ENCODE results near the gene SLC16A12. TPM values are rescaled to one million over a fixed set of nuclear protein-coding genes. Genes with fewer than 3 reads are reported as not detected.
A peak's percentile ranks its signal among the peaks of the same experiment; 100 is the strongest.

SLC16A12 gene
- total RNA-seq, 1 donor from 2014 or later = not detected

- FAIRE-seq (peak; percentile 7), DNase-seq (ENCODE audit: low read depth) (no peak)
- no peaks in the 10 kb centered on the region for H3K36me3 ChIP-seq (ENCODE audit: control insufficient read depth, insufficient read depth, low read length)
- no peak overlapping the region for H3K4me3 ChIP-seq (ENCODE audit: low read depth, low read length)
- H3K27me3 ChIP-seq (ENCODE audit: control insufficient read depth, insufficient read depth, low read length) = no peaks in the 10 kb centered on the region
- TF ChIP-seq, protein P1, sequence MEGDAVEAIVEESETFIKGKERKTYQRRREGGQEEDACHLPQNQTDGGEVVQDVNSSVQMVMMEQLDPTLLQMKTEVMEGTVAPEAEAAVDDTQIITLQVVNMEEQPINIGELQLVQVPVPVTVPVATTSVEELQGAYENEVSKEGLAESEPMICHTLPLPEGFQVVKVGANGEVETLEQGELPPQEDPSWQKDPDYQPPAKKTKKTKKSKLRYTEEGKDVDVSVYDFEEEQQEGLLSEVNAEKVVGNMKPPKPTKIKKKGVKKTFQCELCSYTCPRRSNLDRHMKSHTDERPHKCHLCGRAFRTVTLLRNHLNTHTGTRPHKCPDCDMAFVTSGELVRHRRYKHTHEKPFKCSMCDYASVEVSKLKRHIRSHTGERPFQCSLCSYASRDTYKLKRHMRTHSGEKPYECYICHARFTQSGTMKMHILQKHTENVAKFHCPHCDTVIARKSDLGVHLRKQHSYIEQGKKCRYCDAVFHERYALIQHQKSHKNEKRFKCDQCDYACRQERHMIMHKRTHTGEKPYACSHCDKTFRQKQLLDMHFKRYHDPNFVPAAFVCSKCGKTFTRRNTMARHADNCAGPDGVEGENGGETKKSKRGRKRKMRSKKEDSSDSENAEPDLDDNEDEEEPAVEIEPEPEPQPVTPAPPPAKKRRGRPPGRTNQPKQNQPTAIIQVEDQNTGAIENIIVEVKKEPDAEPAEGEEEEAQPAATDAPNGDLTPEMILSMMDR (IDR thresholded peaks at IDR 0.05; ENCODE audit: insufficient read depth, low read length, severe bottlenecking) = no peak
These were observed 131.0 kb downstream of the SLC16A12 start for GRCh38 chr10:89404104-89405047.

DNA sequence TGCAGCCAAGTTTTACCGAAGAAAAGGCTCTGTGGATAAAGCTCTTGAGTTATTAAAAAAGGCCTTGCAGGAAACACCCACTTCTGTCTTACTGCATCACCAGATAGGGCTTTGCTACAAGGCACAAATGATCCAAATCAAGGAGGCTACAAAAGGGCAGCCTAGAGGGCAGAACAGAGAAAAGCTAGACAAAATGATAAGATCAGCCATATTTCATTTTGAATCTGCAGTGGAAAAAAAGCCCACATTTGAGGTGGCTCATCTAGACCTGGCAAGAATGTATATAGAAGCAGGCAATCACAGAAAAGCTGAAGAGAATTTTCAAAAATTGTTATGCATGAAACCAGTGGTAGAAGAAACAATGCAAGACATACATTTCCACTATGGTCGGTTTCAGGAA, 132.4 kb downstream of the SLC16A12 start:
- no peak for DNase-seq (ENCODE audit: low read depth)
- FAIRE-seq = no peak
- H3K27me3 ChIP-seq (ENCODE audit: control insufficient read depth, insufficient read depth, low read length) = no peaks in the 10 kb centered on the region
- TF ChIP-seq, protein P1 (IDR thresholded peaks at IDR 0.05; ENCODE audit: insufficient read depth, low read length, severe bottlenecking) = no peak
- H3K36me3 ChIP-seq (ENCODE audit: control insufficient read depth, insufficient read depth, low read length) = no peaks in the 10 kb centered on the region
- no peak overlapping the region for H3K4me3 ChIP-seq (ENCODE audit: low read depth, low read length)

GRCh38 chr10:89399956-89400355, 135.4 kb downstream of the SLC16A12 start:
- DNase-seq (ENCODE audit: low read depth) (no peak), FAIRE-seq (no peak)
- Histone ChIP-seq H3K27me3 (ENCODE audit: control insufficient read depth, insufficient read depth, low read length) (no peaks in the 10 kb centered on the region), H3K4me3 (ENCODE audit: low read depth, low read length) (no peak overlapping the region), H3K36me3 (ENCODE audit: control insufficient read depth, insufficient read depth, low read length) (no peaks in the 10 kb centered on the region)
- TF ChIP-seq, protein P1 (IDR thresholded peaks at IDR 0.05; ENCODE audit: insufficient read depth, low read length, severe bottlenecking) = no peak

DNA sequence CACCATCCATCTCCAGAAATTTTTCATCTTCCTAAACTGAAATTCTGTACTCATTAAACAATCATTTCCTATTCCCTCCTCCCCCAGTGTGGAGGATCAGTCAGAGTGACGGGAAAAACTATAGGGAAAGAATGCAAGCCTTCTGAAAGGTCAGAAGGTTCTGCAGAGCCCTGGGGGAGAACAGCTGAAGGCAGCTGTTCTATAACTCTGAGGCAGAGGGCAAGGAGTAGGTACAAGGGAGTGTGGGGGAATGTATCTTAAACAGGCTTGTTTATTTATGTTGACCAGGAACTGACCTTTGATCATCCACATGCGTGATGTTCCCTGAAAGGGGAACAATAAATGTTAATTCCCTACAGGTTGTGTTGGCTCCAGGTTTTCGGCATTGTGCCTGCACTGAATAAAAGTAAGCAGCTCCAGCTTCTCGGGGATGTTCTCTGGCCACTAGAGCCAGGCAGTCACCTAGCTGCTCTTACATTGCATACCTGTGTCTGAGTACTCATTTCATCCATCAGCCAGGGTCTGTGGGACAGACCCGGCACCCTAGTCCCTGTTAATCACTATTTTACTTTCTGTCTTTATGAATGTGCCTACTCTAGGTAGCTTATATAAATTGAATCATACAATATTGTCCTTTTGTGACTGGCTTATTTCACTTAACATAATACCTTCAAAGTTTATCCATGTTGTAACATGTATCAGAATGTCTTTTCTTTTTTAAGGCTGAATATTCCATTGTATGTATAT, 137.2 kb downstream of the SLC16A12 start:
- Histone ChIP-seq H3K4me3 (ENCODE audit: low read depth, low read length) (no peak overlapping the region), H3K36me3 (ENCODE audit: control insufficient read depth, insufficient read depth, low read length) (no peaks in the 10 kb centered on the region), H3K27me3 (ENCODE audit: control insufficient read depth, insufficient read depth, low read length) (no peaks in the 10 kb centered on the region)
- FAIRE-seq = peak; percentile 86
- no peak for DNase-seq (ENCODE audit: low read depth)
- TF ChIP-seq, protein P1 (IDR thresholded peaks at IDR 0.05; ENCODE audit: insufficient read depth, low read length, severe bottlenecking) = no peak

GRCh38 chr10:89395141-89395540, 140.3 kb downstream of the SLC16A12 start:
- DNase-seq (ENCODE audit: low read depth) (no peak), FAIRE-seq (no peak)
- Histone ChIP-seq H3K27me3 (ENCODE audit: control insufficient read depth, insufficient read depth, low read length) (no peaks in the 10 kb centered on the region), H3K4me3 (ENCODE audit: low read depth, low read length) (no peak overlapping the region), H3K36me3 (ENCODE audit: control insufficient read depth, insufficient read depth, low read length) (no peaks in the 10 kb centered on the region)
- TF ChIP-seq, protein P1 (IDR thresholded peaks at IDR 0.05; ENCODE audit: insufficient read depth, low read length, severe bottlenecking) = no peak
